Measurements from ENCODE around the gene RFT1.

The RFT1 gene

DNA sequence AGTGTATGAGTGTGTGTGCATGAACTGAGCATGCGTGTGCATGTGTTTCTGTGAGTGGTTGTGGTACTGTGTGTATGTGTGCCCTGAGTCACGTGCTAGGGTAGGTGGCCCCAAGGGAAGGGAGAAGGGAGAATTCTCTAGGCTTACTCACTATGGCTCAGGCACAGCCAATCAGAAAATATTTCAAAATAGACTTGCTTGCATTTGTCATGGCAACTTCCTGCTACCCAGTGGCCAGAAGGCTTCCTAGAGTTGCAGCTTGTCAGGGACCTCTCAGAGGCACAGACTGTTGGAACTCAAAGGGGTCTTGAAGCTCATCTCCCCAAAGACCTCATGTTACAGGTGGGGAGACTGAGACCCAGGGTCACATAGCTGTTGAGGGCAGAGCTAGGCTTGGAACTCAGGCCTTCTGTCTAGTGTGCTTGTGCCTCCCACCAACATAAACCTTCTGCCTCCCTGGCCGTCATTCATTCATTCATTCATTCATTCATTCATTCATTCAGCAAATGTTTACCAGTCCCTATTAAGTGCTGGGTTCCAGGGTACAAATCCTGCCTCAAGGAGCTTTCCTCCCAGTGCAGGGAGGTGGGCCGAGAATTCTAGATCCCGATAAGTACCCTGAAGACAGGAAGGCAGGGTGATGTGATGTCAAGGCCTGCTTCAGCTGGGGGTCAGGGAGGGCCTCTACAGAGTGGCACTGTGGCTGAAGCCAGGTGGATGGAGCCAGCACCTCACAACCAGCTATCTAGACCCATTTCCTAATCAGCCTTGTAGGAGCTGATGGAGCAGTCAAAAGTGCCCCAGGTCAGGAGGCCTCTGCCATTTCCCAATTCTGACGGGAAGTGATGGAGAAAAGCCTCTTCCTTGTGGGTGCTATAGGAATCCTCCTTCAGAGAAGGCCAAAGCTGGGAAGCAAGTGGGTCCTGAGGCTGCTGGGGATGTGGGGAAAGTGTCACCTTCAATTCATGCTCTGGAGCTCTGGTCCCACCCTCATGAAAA is 10.9 kb upstream of the RFT1 start:
- no peak overlapping the region for H3K4me3 ChIP-seq (ENCODE audit: low read depth, low read length)
- DNase-seq (ENCODE audit: low read depth) = peak; percentile 92

DNA sequence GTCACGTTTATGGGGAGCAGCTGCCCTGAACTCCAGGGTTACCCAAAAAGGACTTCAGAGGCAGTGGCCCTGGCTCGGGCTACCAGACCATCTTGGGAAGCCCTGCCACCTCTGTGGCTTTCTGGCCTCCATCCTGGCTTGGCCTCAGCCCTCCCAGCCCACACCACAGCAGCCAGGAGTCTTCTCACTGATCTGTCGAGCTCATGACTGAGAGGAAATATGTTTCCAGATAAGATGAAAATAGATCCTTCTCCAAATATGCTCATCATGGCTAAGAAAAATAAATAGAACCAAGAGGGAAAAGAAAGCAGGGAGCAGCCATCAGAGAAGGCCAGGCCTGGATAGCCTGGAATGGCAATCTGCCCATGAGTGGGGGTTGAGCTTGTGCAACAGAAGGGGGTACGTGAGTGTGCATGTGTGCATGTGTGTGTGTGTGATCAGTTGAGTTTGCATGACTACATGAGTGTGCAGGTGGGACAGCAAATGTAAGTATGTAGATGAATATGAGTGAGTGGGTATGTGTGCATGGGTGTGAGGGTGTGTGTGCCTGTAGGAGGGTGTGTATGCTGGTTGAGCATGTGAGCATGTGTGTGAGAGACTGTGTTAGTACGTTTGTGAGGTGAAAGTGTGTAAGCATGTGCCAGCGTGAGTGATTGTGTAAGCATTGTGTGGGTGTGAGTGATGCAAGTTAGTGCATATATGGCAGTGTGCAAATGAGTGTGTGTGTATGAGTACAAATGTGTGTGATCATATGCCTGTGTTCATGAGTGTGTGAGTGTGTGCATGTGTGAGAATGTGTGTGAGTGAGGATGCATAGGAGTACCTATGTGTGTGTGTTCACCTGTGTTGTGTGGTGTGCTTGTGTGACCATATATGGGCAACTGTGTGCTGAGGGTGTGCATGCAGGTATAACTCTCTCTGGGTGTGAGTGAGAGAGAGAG is 9.9 kb upstream of the RFT1 start:
- DNase-seq (ENCODE audit: low read depth) = no peak
- no peak for TF ChIP-seq MYC (IDR thresholded peaks at IDR 0.05; ENCODE audit: low read depth, low read length)
- TF ChIP-seq, protein P1, sequence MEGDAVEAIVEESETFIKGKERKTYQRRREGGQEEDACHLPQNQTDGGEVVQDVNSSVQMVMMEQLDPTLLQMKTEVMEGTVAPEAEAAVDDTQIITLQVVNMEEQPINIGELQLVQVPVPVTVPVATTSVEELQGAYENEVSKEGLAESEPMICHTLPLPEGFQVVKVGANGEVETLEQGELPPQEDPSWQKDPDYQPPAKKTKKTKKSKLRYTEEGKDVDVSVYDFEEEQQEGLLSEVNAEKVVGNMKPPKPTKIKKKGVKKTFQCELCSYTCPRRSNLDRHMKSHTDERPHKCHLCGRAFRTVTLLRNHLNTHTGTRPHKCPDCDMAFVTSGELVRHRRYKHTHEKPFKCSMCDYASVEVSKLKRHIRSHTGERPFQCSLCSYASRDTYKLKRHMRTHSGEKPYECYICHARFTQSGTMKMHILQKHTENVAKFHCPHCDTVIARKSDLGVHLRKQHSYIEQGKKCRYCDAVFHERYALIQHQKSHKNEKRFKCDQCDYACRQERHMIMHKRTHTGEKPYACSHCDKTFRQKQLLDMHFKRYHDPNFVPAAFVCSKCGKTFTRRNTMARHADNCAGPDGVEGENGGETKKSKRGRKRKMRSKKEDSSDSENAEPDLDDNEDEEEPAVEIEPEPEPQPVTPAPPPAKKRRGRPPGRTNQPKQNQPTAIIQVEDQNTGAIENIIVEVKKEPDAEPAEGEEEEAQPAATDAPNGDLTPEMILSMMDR (IDR thresholded peaks at IDR 0.05; ENCODE audit: low read depth, low read length) = no peak
- TF ChIP-seq POLR2A (IDR thresholded peaks at IDR 0.05; ENCODE audit: extremely low read depth, insufficient read length) = no peak
- TF ChIP-seq MAX (IDR thresholded peaks at IDR 0.05; ENCODE audit: low read depth, low read length) = no peak

More for the DNA sequence above, 10.9 kb upstream of the RFT1 start:
- TF ChIP-seq MYC (IDR thresholded peaks at IDR 0.05; ENCODE audit: low read depth, low read length) = peak; percentile 63; the same call in 1 of the 2 replicates
- TF ChIP-seq POLR2A (IDR thresholded peaks at IDR 0.05; ENCODE audit: extremely low read depth, insufficient read length) = no peak
- TF ChIP-seq MAX (IDR thresholded peaks at IDR 0.05; ENCODE audit: low read depth, low read length) = peak; percentile 99
- TF ChIP-seq, protein P1 (IDR thresholded peaks at IDR 0.05; ENCODE audit: low read depth, low read length) = no peak

GRCh38 chr3:53137835-53138446 is 7.7 kb upstream of the RFT1 start:
- TF ChIP-seq MAX (IDR thresholded peaks at IDR 0.05; ENCODE audit: low read depth, low read length) = no peak
- 0 out of 2 replicates have a peak, but pooled peaks have one; percentile 15 for TF ChIP-seq MYC (IDR thresholded peaks at IDR 0.05; ENCODE audit: low read depth, low read length)
- H3K4me3 ChIP-seq (ENCODE audit: low read depth, low read length) = no peak overlapping the region
- peak; percentile 37 for DNase-seq (ENCODE audit: low read depth)

More for the DNA sequence above, 9.9 kb upstream of the RFT1 start:
- no peak overlapping the region for H3K4me3 ChIP-seq (ENCODE audit: low read depth, low read length)

DNA sequence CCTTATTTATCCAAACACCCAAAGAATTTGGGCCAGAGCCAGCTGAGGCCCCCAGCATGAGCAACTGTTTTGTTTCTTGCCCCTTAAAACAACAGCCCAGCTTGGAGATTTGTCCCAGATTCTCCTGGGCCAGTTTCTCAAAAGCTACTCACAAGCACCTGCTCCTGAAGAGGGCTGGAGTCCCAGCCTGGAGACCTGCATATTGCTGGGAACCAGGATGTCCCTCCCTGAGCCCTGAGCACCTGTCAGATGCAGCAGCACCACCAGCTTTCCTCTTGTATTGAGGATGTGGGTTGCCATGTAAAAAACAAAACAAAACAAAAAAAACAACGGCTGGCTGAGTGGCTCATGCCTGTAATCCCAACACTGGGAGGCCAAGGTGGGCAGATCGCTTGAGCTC is 7.0 kb upstream of the RFT1 start:
- no peak overlapping the region for H3K4me3 ChIP-seq (ENCODE audit: low read depth, low read length)
- DNase-seq (ENCODE audit: low read depth) = no peak
- TF ChIP-seq POLR2A (IDR thresholded peaks at IDR 0.05; ENCODE audit: extremely low read depth, insufficient read length) (no peak), MYC (IDR thresholded peaks at IDR 0.05; ENCODE audit: low read depth, low read length) (no peak), MAX (IDR thresholded peaks at IDR 0.05; ENCODE audit: low read depth, low read length) (no peak)
- TF ChIP-seq, protein P1 (IDR thresholded peaks at IDR 0.05; ENCODE audit: low read depth, low read length) = no peak

- no peak for TF ChIP-seq POLR2A (IDR thresholded peaks at IDR 0.05; ENCODE audit: extremely low read depth, insufficient read length)
- TF ChIP-seq MAX (IDR thresholded peaks at IDR 0.05; ENCODE audit: low read depth, low read length) = no peak; the same call in 1 of the 2 replicates
- TF ChIP-seq, protein P1 (IDR thresholded peaks at IDR 0.05; ENCODE audit: low read depth, low read length) = peak; percentile 81
- TF ChIP-seq MYC (IDR thresholded peaks at IDR 0.05; ENCODE audit: low read depth, low read length) = no peak
- H3K4me3 ChIP-seq (ENCODE audit: low read depth, low read length) = no peak overlapping the region
- peak; percentile 84 for DNase-seq (ENCODE audit: low read depth)
These were observed 4.5 kb upstream of the RFT1 start for GRCh38 chr3:53134631-53135232.
